HG02678 (cell line): ENCODE results near the gene MRPL51.
"Not testable (repeated sequence)": the region's sequence is repeated elsewhere in the genome, so short reads cannot be mapped to it uniquely, and the experiment has no call there.

Experiments
- ATAC-seq: cut with Tn5 transposase; IDR thresholded peaks from one replicate; pipeline ENCODE4 v1.9.1; 2021; ENCODE audit warnings: mild to moderate bottlenecking, moderate library complexity; ENCODE audit not compliant: unreplicated experiment

Gene MRPL51

DNA sequence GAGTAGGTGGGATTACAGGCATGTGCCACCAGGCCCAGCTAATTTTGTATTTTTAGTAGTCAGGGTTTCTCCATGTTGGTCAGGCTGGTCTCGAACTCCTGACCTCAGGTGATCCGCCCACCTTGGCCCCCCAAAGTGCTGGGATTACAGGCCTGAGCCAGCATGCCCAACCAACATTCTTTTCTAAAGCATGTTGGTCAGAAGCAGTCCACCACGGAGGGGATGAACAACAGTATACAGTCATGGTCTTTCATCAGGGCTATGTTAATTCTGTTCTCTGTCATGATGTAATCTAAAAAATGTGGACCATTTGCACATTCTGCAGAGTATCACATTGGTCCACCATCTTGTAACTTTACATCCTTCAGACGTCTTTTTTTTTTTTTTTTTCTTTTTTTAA lies 3.6 kb downstream of the MRPL51 start:
- ATAC-seq, result no peak

GRCh38 chr12:6488240-6488639 lies 4.8 kb downstream of the MRPL51 start:
- ATAC-seq, result no peak

GRCh38 chr12:6478416-6478815 lies 14.6 kb downstream of the MRPL51 start:
- ATAC-seq, result no peak

DNA sequence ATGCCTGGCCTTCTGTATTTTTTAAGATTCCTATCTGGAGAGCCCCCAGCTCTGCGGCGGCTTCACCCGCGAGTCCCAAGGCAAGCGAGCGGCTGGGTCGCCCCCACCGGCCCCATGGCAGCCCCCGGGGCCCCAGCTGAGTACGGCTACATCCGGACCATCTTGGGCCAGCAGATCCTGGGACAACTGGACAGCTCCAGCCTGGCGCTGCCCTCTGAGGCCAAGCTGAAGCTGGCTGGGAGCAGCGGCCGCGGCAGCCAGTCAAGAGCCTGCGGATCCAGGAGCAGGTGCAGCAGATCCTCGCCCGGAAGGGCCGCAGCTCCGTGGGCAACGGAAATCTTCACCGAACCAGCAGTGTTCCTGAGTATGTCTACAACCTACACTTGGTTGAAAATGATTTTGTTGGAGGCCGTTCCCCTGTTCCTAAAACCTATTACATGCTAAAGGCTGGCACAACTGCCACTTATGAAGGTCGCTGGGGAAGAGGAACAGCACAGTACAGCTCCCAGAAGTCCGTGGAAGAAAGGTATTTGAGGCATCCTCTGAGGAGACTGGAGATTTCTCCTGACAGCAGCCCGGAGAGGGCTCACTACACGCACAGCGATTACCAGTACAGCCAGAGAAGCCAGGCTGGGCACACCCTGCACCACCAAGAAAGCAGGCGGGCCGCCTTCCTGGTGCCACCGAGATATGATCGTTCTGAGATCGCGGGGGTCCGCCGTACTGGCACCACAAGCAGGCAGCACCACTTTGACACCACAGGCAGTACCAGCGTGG lies 15.3 kb downstream of the MRPL51 start:
- ATAC-seq, result not testable (repeated sequence)

GRCh38 chr12:6476489-6476888 lies 16.6 kb downstream of the MRPL51 start:
- no peak for ATAC-seq

- not testable (repeated sequence) for ATAC-seq
Observed at GRCh38 chr12:6475233-6475975, 17.7 kb downstream of the MRPL51 start.

DNA sequence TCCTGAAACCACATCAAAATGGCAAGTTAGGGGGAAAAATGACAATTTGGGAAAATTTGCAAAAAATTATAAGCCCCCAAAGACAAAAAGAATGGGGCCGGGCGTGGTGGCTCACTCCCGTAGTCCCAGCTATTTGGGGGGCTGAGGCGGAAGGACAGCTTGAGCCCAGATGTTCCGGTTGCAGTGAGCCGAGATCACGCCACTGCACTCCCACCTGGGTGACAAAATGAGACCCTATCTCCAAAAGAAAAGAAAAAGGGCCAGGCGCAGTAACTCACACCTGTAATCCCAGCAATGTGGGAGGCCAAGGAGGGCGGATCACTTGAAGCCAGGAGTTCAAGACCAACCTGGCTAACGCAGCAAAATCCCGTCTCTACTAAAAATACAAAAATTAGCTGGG lies 20.6 kb downstream of the MRPL51 start:
- no peak for ATAC-seq

DNA sequence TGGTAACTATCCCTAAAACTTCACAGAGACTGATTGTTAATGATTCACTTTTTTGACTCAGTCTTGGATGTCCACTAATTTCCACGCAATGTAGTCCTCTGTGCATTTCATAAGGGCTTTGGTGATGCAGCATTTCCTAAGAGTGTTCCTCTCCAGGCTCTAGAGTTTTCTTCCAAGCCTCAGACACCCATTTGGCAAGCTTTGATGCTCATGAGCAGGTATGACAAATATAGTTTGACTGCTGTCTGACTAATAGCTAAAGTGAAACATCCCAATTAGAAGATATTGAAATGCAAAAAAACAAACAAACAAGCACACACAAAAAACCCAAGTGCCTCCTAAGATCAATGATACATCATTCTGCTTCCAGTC lies 21.1 kb downstream of the MRPL51 start:
- ATAC-seq, result no peak

GRCh38 chr12:6470375-6471163 lies 22.5 kb downstream of the MRPL51 start, which contains the start of gene VAMP1:
VAMP1 (minus strand) TSS chr12:6470677; CDS start chr12:6470531, 146 bp downstream.
- peak; percentile 89 for ATAC-seq

DNA sequence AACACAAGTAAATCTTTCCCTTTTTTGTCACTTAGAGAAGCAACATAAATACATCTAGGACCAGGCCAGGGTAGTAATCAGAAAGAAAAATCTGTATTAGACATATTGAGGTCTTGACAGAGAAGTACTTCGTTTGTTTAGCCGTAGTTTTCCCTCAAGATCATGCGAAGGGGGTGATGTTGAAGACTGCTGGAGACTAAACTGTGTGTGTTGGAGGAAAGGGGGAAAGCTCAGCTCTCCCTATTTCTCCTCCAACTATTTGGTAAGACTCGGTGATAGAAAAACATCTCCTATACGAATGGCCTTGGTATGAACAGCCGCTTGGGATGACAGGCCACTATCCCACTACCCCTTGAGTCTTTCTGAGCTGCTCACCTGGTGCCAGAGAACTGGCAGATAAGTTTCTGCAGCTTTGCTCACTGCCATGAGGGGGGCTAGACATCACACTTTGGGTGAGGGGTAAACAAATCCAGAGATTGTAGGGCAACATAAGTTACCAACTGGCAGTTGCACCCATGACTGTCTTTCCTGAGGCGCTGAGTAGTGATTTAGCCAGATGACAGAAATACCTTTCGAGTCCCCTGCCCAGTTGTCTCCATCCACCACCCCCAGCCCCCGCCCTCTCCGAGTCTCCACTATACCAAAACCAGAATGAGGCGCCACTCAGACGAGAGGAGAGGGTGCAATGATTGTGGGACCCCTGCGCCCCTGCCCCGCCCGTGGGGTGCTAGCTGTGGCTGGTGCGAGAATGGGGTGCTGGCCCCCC lies 23.3 kb downstream of the MRPL51 start:
- ATAC-seq, result no peak

DNA sequence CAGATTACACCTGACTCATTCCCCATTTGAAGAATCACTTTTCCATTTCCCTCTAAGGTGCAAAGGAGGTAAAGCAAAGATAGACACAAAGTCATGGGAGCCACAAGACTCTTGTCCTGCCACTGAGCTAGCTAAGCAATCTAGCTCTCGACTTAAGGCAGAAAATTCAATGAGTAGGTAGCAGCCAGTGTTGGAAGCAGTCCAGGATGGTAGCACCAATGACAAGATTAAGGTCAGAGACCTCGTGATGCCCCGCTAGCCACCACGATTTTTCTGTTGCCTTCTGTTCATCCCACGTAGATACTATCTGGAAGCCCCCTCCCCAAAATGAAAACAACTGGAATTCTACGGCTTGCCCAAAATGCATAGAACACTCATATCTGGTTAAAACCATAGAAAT lies 24.0 kb downstream of the MRPL51 start:
- no peak for ATAC-seq

DNA sequence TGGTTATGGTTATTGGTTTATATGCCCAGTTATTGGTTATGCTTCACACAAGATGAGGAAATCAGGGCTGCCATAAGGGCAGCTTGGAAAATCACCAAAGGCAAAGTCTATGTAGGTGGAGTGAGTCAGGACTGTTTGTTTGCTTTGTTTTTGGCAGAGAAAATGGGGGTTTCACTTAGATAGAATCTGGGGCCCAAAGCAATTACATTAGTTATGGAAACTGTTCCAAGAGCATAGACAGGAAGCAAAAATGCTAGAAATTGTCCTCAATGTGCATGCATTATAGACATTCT lies 24.8 kb downstream of the MRPL51 start:
- no peak for ATAC-seq

DNA sequence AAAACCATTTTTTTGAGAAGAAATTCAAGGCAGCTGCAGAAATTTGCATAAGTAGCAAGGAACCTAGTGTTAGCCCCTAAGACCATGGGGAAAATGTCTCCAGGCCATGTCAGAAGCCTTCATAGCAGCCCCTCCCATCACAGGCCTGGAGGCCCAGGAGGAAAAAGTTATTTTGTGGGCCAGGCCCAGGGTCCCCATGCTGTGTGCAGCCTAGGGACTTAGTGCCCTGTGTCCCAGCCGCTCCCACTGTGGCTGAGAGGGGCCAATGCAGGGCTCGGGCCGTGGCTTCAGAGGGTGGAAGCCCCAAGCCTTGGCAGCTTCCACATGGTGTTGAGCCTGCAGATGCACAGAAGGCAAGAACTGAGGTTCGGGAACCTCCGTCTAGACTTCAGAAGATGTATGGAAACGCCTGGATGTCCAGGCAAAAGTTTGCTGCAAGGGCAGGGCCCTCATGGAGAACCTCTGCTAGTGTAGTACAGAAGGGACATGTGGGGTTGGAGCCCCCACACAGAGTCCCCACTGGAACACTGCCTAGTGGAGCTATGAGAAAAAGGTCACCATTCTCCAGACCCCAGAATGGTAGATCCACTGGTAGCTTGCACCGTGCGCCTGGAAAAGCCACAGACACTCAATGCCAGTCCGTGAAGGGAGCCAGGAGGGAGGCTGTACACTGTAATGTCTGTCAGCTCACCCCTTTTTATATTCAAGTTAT lies 25.3 kb downstream of the MRPL51 start:
- ATAC-seq, result not testable (repeated sequence)

DNA sequence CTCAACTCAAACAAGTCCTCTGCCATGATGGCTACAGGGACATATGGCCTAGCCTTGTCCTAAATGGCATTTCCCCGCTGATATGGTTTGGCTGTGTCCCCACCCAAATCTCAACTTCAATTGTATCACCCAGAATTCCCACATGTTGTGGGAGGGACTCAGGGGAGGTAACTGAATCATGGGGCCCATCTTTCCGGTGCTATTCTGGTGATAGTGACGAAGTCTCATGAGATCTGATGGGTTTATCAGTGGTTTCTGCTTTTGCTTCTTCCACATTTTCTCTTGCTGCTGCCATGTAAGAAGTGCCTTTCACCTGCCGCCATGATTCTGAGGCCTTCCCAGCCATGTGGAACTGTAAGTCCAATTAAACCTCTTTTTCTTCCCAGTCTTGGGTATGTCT lies 26.3 kb downstream of the MRPL51 start:
- not testable (repeated sequence) for ATAC-seq

- no peak for ATAC-seq
Observed at GRCh38 chr12:6466184-6466573, 26.9 kb downstream of the MRPL51 start.

DNA sequence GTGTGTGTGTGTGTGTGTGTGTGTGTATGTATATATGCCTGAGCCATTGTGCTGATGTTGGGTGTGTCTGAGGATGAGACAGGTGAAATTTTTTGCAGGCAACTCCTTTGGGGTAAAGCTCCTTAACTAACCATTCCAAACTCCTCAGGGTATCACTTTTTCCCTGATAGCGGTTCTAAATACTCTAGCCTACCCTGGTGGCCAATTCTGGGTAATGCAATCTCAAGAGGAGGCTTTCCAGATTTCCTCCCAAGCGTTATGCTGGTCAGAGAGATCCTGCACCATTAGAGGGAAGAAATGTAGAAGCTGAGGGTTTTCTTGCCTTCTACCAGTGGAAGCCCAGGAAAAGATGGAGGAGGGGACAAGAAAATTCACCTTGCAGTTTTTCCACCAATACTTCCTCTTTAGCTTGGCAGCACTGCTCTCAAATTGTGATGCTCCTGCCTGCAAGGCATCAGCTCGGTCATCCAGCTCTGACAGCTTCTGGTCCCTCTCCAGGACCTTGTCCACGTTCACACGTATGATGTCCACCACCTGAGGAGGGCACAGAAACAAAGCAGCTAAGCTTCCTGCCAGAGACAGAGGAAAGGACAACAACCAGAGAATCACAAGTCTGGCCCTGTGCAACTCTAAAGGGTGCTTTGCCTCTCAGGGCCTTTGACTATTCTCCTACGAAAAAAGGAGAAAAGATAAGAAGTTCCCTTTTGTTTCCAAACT lies 27.4 kb downstream of the MRPL51 start:
- no peak for ATAC-seq

GRCh38 chr12:6464531-6464930 lies 28.5 kb downstream of the MRPL51 start:
- no peak for ATAC-seq

DNA sequence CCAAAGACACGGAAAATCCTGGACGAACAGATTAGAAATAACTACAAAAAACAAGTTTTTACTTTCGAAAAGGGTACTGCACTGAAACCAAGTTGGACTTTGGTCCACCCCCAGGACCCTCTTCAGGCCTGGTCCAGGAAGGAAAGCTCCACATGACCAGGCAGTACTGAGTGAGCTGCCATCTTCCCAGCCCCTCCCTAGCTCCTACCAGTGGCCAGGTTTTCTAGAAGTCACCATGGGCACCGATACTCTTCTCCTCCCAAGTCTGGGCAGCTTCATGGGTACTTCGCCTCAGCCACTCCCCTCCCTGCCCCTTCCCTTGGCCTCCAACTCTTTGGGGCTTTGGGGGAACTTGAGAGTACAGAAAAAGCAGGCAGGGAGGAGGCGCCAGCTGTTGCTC lies 29.2 kb downstream of the MRPL51 start:
- ATAC-seq, result no peak

GRCh38 chr12:6463216-6463615 lies 29.8 kb downstream of the MRPL51 start:
- ATAC-seq, result no peak
